Dedifferentiated amniotic fluid mesenchymal stem cell (primary cell): ENCODE data around the gene RAB25.
"Not testable (repeated sequence)": the region's sequence is repeated elsewhere in the genome, so short reads cannot be mapped to it uniquely, and the experiment has no call there.

ENCODE experiments used
- DNase-seq: peaks from one replicate; pipeline ENCODE4 v3.0.0-alpha.2; 2016; ENCODE audit errors: extremely low spot score

RAB25 gene

DNA sequence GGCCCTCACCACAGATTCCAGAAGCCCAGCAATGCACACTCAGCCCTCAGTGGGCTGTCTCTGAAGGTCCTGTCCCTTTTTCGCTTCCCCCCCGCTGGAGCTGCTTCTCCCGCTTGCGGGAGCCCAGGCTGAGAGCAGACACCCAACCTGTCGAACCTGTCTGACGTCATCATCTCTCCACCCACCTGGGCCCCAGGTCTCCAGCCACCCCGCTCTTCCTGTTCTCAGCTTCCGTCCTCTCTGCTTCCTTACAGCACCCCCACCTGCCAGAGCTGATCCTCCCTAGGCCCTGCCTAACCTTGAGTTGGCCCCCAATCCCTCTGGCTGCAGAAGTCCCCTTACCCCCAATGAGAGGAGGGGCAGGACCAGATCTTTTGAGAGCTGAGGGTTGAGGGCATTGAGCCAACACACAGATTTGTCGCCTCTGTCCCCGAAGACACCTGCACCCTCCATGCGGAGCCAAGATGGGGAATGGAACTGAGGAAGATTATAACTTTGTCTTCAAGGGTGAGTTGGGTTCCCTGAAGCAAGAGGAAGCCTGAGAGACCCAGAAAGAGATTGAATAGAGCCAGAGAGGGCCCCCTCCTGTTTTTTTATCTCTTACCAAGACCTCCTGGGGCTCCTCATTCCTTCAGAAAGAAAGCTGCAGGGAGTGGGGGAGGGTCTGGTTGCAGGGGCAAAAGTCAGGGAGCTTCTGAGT is at the start of gene RAB25:
Gene RAB25 (plus strand): TSS at position 224 of the 700 bp plus-strand sequence. CDS start 241 bp downstream, at position 465.
- no peak for DNase-seq

DNA sequence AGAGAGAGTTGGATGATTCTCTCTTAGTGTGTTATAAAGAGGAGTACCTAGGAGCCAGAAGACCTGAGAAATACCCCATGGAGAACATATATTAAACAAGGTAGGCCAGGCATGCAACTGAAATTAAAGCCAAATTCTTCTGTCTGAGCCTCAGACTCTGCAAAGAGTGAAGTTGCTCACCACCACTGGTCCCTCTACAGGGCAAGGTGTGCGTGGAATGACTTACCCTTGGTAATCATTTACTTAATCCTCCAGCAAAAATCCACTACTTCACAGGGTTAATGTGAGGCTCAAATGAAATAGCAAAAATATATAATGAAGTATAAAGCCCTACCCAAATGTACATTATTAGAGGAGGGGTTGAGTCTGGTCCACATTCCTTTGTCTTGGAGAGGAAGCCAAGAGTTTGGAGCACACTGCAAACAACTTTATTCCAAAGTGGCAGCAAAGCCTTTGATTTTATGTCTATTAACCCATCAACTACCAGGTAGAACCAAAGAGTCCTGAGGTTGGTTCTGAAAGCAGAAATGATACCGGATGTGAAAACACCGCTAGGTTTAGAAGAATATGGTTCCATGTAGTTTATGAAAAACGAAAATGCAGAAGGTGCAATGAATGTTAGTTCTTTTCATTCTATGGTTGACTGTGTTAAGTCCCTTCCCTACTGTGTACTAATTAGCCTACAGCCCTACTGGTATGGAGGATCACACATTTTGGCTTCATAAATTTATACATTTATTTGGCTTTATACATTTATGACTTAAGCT is 48.7 kb upstream of the RAB25 start:
- no peak for DNase-seq

DNA sequence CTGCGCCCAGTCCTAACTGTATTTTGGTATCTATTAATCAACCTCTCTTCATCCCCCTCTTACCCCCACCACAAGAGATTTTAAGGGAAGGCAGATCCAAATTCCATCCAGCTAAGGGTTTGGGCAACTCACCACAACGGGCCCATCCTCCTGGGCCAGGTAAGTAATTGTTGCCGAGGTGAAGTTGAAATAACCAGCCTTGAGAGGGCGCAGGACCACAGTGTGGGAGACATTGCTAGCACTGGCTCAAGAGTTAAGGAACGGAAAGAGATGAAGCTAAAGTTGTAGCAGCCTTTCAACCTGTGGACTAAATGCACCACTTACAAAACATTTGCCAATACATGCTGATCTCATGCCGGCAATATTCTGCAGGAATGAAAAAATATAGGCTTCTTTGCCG is 46.1 kb upstream of the RAB25 start:
- no peak for DNase-seq

DNA sequence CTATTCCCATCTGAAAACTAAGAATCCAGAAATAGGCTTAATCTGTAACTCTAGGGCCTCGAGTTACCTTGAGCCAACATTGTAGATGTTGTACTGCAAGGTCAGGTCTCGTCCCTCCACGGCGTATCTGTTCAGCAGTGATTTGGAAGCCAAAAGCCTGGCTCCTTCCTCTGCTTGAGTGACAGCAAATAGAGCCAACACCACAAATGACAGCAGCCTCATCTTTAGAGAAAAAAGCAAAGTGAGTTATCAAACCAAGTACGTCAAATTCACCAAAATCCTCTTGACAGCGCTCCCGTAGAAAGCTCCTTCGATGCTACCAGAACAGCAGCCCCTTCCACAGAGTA is 41.0 kb upstream of the RAB25 start:
- DNase-seq: no peak

DNA sequence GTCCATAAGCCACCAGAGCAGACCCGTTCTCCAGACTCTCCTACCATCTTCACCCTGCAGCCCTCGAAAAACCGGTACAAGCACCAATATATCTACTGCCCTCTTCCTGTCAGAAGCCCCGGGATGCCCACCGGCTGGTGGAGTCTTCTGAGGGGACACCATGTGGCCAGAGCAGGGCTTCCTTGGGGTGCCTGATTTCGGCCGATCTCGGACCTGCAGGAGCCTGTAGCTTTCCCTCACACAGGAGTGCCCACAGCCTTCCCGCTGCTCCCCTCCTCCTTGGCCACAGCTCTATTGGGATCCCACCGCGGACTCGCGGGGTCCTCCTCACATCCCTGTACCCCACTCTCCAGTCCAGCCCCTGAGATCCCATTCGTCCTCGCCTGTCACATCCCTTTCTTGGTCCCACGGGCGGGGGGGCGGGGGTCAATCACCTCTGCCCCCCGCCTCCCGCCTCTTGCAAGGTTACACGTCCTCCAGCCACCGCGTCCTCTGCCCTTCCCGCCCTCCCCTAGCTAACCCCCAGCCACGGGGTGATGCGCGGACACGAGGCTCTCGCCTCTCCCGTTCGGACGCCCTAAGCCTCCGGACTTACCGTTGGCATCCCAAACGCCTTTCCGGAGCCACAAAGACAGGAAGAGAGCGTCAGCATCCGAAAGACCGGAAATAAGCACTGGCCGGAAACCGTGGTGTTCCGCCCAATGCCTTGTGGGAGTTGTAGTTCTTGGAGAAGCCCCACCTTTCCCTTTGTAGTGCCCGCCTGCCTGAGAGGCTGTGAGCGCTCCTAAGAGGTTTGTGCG is 40.5 kb upstream of the RAB25 start, which contains the start of gene SSR2:
Gene SSR2 (minus strand): TSS at position 659 of the 800 bp plus-strand sequence. CDS start 784 bp downstream, outside the sequence.
- peak; percentile 94 for DNase-seq

DNA sequence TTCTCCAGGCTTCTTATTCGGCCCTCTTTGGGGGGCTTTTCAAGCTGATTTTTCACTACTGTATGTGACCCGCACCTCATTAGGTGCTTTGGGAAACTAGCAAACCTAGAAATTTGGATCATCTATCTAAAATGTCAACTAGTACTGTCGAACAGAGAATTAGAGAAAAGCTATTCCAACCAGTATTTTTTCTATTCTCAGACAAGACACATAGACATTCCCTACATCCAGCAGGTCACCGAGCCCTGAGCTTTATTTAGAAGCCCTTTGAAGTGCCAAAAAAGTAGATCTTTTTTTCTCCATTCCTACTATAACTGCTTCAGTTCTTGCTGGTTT is 39.9 kb upstream of the RAB25 start:
- DNase-seq: no peak

DNA sequence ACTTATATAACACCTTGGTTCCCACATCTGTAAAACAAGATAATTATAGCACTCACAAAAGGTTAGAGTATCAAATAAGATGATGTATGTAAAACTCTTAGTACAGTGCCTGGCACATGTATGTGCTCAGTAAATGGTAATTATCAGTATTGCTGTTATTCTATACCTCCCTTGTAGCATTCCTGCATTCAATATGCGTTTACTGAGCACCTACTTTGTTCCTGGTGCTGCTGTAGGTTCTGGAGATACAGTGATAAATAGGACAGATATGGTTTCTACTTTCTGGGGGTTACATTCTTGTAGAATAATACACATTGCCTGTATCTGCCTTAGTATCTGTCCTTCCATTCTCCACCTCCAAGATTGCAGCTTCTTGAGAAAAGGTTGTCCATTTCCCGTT is 39.0 kb upstream of the RAB25 start:
- DNase-seq: no peak

DNA sequence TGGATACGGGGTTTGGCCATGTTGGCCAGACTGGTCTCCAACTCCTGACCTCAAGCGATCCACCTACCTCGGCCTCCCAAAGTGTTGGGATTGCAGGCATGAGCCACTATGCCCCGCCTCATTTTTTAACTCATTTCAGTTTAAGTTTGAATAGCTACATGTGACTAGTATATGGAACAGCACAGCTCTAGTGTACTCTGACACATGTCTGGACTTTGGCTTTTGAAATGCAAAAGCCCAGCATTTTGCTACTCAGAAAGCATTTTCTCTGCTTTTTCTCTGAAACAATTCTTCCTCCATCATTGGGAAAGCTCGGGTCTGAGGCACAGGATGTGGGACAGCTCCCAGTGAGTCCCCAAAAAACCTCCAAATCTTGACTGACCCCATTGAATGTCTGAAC is 36.2 kb upstream of the RAB25 start:
- no peak for DNase-seq

DNA sequence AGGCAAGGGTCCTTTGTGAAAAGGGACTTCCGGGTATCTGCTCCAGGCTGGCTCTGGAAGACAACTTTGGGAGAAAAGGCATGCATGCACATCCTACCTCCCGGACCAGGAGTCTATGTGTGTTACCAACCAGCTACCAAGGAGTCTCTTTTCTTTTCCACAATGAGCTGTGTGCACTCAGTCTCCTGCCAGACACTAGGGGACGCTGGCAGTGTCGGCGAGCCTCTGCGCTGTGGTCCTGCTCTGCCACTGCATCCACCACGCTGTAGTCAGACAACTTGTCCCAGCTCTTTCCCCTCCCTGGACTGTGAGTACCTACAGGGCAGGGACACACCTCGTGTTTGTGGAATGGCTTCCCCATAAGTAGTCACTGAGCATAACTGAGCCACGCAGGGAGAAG is 35.1 kb upstream of the RAB25 start:
- no peak for DNase-seq

DNA sequence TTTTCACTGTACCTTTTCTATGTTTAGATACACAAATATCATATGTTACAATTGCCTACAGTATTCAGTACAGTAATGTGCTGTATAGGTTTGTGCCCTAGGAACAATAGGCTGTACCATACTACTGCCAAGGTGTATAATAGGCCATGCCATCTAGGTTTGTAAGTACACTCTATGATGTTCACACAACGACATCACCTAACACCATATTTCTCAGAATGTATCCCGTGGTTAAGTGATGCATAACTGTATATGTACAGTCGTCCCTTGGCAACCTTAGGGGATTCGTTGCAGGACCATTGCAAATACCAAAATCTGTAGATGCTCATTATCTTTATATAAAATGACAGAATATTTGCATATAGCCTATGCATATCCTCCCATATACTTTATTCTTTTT is 34.4 kb upstream of the RAB25 start:
- DNase-seq: no peak

DNA sequence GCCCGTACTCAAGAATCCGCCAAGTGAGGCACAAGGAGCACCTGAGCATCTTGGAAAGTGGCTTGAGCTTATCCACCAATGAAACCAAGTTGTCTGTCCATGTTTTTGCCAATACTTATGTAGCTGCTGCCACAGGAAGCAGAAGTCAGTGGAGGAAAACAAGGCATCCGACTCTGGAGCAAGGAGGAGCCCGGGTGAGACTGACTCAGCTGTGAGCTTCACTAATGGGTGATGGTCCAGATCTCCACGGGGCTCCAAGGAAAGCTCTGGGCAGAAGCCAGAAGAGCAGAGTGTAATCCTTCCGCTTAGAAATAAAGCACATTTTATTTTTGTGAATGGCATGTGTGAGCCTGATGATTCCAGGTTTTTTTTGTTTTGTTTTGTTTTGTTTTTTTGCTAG is 27.9 kb upstream of the RAB25 start:
- DNase-seq: no peak

DNA sequence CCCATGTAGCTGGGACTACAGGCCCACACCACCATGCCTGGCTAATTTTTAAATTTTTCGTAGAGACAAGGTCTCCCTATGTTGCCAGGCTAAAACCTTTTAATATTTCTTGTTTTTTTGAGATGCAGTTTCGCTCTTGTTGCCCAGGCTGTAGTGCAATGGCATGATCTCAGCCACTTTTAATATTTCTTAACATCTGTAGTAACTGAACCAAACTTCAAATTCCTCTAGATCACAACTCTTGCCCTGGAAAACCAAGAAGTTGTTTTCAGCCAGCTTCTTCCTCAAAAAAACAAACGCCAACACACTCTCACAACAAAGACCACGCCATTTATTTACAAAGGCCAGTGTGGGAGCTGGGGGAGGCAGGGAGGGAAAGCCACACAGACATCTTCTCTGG is 26.0 kb upstream of the RAB25 start:
- DNase-seq: not testable (repeated sequence)

DNA sequence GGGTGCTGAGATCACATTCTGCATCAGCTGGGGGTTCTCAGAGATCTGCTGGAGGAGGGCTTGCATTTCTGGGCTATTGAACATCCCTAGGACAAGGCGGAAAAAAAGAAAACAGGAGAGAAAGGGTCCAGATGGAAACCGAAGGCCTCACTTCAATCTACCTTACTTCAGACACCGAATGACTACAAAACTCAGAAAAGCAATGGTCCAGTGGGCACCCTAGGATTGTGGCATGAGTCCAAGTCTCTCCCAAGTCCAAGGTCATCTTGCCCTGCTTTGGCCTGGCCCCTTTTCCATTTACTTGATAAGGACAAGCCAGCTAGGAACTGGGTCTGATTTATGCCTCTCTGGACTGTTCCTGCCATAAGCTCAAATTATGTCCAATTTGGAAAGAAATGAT is 18.1 kb upstream of the RAB25 start:
- DNase-seq: no peak

DNA sequence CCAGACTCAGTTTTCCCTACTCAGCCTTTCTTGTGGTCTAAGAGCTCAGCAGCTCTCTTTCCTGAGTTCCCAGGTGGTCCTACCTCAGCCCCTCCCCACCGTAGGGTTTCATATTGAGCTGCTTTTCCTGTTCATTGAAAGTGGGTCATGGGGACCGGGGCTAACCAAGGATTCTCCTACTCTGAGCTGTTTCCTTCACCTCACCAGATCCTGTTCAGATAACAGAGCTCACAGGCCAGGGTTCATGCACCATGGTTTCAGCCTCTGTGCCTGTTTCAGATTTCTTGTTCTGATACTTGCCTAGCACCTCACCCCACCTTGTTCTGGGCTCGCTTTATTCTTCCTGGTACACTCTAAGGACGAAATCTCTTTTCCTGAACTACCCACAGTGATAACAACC is 15.9 kb upstream of the RAB25 start:
- no peak for DNase-seq

DNA sequence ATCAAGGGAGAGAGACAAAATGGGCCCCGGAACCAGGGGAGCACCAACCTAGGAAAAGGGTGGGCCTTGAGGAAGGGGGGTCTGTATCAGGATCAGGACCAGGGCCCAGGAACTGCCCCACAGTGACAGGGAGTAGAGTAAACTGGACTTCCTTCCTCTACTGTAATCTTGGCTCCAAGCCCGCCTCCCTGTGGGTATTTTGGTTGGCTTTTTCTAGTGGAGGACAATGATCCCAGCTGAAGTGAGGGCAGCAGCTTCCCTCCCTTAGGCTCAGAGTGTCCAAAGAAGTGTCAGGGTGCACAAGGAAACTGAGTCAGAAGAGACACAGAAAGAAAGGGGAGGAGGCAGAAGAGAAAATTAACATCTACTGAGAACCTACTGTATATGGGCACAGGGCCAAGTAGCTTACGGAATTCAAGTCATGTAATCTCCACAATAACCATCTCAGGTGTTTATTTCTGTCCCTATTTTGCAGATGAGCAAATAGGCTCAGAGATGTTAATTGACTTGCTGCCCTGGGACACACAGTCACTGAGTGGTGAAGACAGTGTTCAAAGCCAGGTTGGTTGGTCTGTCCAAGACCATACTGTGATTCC is 12.2 kb upstream of the RAB25 start:
- no peak for DNase-seq

DNA sequence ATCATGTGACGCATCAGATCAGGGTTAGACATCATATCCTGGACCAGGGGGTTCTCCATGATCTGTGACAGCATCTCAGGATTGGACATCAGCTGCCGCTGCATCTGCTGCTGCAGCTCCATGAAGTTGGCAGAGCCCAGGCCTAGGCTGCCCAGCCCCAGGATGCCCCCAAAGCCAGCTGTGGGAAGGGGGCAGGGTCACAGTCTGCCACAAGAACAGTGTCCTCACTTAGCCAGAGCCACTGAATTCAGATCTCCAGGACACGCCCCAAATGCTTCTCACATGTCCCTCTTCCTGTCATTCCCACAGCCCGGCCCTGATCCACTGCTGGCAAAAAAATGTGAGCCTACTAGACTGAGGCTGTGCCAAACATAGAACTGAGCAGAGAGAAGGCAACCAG is 10.6 kb upstream of the RAB25 start:
- DNase-seq: no peak

DNA sequence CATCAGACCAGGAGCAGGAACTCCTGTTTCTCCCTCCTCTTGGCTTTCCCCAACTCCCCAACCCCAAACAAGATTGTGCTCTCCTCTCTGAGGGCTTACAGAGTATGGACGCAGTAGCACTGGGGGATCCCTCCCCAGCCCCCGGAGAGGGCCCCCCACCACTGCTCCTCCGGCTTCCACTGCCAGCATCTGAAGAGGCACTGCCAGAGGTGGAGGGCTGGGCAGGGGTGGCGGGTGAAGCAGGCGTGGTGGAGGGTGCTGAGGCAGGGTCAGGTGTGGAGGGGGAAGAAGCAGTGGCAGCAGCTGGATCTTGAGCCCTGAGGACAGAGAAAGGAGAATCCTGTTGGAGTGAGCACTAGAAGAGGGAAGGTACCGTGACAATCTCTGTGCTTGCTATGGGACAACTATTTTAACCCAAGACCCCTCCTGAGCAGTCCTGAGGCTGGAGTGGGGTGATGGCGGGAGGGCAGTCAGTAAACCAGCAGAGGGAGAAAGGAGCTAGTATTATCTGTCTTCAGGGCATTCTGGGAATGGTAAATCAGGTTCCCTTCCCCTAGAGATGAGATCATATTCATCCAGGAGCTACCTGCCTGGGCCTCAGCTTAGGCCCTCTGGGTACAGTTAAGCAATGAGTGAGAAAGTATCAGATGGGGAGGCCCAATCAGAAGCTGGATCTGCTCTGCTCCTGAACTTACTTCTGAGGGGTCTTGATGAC is 9.8 kb upstream of the RAB25 start:
- DNase-seq: no peak

DNA sequence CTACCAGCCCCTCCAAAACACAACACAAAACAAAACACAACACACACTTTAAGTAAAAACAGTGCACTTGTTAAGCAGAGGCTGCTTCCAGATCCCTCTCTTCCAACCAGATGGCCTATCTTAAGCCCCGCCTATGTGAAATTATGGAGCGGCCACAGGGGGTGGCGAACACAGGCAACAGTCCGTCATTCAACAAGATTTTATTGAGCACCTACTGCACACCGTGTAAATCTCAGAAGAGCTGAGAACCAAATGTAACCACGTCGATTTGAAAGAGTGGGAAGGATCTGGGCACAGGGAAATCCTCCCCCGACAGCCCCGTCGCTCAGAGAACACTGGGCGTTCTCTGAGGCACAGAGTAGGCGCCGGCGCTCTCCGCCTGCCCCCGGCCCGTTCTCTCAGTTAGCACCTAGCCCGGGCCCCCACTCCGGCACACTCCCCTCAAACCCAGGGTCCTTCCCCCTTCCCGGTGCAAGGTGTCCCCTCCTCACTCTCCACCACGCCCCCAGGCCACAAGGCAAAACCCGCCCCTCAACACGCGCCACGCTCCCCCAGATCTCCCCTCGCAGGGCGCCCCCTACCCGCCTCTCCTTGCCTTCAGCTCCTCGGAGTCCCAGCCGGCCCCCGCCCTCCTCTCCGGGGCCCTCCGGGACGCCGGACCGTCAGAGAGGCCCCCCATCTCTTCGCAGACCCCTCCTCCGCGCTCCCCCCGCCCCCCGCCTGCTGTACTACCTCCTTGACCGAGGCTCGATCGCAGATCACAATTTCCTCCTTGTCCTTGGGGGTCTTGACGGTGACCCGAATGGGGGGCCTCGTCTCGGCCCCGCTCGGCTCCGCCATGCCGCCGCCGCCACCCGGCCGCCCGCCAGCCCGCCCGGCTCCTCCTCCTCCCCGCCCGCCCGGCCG is 7.8 kb upstream of the RAB25 start:
- DNase-seq: peak; percentile 52

DNA sequence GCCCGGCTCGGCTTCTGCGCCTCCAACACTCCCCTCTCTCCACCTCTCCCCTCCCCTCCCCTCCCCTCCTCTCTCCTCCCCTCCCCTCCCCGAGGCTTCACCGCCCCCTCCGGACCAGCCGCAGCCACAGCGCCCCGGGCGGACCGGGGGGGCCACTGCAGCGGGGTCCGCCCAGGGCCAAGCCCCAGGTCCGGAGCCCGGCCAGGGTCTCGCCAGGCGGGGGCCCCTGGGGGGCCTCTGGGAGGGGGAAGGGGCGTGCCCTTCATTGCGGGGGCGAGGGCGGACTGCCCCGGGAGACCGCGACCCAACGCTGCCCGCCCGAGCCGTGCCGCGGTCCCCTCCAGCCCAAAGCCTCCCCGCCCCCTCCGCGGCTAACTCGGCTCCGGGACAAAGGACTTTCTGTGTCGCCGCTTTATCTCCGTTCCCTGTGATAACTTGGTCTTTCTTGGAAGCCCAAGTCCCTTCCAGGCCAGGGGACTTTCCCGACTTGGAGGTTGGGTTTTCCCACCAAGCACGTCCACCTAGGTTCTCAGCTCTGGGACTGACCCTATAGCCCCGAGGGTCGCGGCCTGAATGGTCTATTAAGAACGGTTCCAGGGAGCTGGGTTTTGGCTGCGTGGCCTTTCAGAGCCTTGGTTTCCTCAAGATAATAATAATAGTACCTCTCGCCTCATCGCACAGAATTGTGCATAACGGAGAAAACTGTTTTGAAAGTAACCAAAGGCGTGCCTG is 7.0 kb upstream of the RAB25 start, which contains the start of gene UBQLN4:
Gene UBQLN4 (minus strand): TSS at position 31 of the 732 bp plus-strand sequence. CDS start 97 bp downstream, outside the sequence.
- peak; percentile 82 for DNase-seq
